MM.1S (cell line): ENCODE data around the gene NFATC2.

Source experiments
- EZH2phosphoT487 ChIP-seq: fragments of 300-600 bp; sonication (generic); IDR thresholded peaks from 2 replicates; pipeline ENCODE4 v1.6.1; 2018; ENCODE audit warnings: antibody characterized with exemption, low read length
- TF ChIP-seq, protein P1 (sequence below): fragments of 300-600 bp; sonication (generic); IDR thresholded peaks from 2 replicates; pipeline ENCODE4 v1.5.1; 2016; ENCODE audit warnings: antibody characterized with exemption, low read length, mixed read lengths

DNA sequence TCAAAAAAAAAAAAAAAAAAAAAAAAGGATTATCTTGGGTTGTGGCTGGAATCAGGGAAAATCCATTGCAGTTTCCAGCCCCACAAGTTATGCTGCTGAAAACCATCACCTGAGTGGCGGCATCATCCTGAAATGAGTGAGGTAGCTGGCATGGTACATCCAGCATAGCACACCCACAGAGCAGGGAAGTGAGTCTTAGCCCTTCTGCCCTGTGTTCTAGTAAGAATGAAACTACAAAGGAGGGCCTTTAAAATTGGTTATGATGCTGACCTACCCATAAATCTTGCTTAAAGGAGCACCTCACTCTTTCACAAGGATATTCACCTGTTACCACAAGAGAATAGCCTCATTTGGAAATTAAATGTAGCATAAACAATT is 119.2 kb downstream of the NFATC2 start:
- TF ChIP-seq, protein P1, sequence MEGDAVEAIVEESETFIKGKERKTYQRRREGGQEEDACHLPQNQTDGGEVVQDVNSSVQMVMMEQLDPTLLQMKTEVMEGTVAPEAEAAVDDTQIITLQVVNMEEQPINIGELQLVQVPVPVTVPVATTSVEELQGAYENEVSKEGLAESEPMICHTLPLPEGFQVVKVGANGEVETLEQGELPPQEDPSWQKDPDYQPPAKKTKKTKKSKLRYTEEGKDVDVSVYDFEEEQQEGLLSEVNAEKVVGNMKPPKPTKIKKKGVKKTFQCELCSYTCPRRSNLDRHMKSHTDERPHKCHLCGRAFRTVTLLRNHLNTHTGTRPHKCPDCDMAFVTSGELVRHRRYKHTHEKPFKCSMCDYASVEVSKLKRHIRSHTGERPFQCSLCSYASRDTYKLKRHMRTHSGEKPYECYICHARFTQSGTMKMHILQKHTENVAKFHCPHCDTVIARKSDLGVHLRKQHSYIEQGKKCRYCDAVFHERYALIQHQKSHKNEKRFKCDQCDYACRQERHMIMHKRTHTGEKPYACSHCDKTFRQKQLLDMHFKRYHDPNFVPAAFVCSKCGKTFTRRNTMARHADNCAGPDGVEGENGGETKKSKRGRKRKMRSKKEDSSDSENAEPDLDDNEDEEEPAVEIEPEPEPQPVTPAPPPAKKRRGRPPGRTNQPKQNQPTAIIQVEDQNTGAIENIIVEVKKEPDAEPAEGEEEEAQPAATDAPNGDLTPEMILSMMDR = no peak
- TF ChIP-seq EZH2phosphoT487 = no peak
